Measurements from ENCODE around the gene FAM210A. TPM values are rescaled to one million over a fixed set of nuclear protein-coding genes. Genes with fewer than 3 reads are reported as not detected.

Gene FAM210A
- total and polyA plus RNA-seq, 2 of the 4 experiments (the other 2 are of a cell fraction) = 9.8 to 25.3 TPM

GRCh38 chr18:13645093-13645492 is 81.3 kb downstream of the FAM210A start:
- in situ Hi-C loops (cut with MboI; ENCODE audit: low sequenced_read_pairs) (loop anchor here (25.0 kb wide), 2 partner anchors 633 to 883 kb away; no protein-coding TSS in a partner anchor), intact Hi-C loops (cut with micrococcal nuclease) (no loop called here), dilution Hi-C loops (cut with HindIII; ENCODE audit: low sequenced_read_pairs, unreplicated experiment) (no loop called here)
- H2BK5ac ChIP-seq (ENCODE audit: low read depth, low read length, poor library complexity, severe bottlenecking) = no peak overlapping the region
- H3K27me3 ChIP-seq (ENCODE audit: control insufficient read depth, insufficient read depth, low read length) = peaks cover 30% of the 10 kb centered on the region
- 0 out of 2 replicates have a peak, but pooled peaks cover 2% of the 10 kb centered on the region for H3K9me3 ChIP-seq (ENCODE audit: control insufficient read depth, insufficient read depth, low read length)
- ChIA-PET POLR2A (ENCODE audit: unreplicated experiment) (interaction anchor here (0.5 kb wide), 1 partner anchor 1372 kb away, joined by 3 read pairs; no protein-coding TSS in a partner anchor), CTCF (no interaction called here)
- WGBS, 2 experiments (ENCODE audit: extremely low coverage in 2 of 2, insufficient read length in 1 of 2) = 80% methylated on average over 2 of the region's 16 CpGs; no CpG with 5 or more reads in 1 of the 2 experiments
- no peaks in the 10 kb centered on the region for H3K4me1 ChIP-seq (ENCODE audit: control insufficient read depth, insufficient read depth, low read length)
- no peaks in the 10 kb centered on the region for H3K79me1 ChIP-seq (ENCODE audit: low read depth in 1 of 2, low read length in 2 of 2)
- H3K4me3 ChIP-seq (ENCODE audit: insufficient read depth, low read depth, low read length) = no peak overlapping the region
- H2BK20ac ChIP-seq (ENCODE audit: low read depth, low read length) = no peak overlapping the region
- no peak overlapping the region for H3K4ac ChIP-seq (ENCODE audit: low read depth, low read length)
- H3K56ac ChIP-seq (ENCODE audit: extremely low read depth, insufficient read depth, low read length) = no peak overlapping the region
- no peak overlapping the region for H3K27ac ChIP-seq (ENCODE audit: insufficient read depth, low read length)
- H3K18ac ChIP-seq (ENCODE audit: low read depth, low read length) = no peak overlapping the region
- no peak overlapping the region for H3K9ac ChIP-seq (ENCODE audit: low read depth, low read length)
- no peak for ATAC-seq (ENCODE audit: low read depth)
- TF ChIP-seq MXI1 (IDR thresholded peaks at IDR 0.05; ENCODE audit: borderline replicate concordance, low read depth, low read length) (no peak), SMC3 (IDR thresholded peaks at IDR 0.05; ENCODE audit: low read depth, low read length) (no peak), RFX5 (IDR thresholded peaks at IDR 0.05; ENCODE audit: low read depth, low read length) (no peak), CEBPB (IDR thresholded peaks at IDR 0.05; ENCODE audit: low read depth, low read length) (no peak), NFE2L2 (IDR thresholded peaks at IDR 0.05; ENCODE audit: low read depth, low read length) (no peak), ELK1 (IDR thresholded peaks at IDR 0.05; ENCODE audit: borderline replicate concordance, low read depth, low read length) (no peak), RCOR1 (IDR thresholded peaks at IDR 0.05; ENCODE audit: insufficient replicate concordance, low read length) (no peak), CHD1 (IDR thresholded peaks at IDR 0.05; ENCODE audit: low read depth, low read length) (no peak), MAZ (IDR thresholded peaks at IDR 0.05; ENCODE audit: borderline replicate concordance, low read depth, low read length) (no peak), RAD21 (IDR thresholded peaks at IDR 0.05; ENCODE audit: low read length) (no peak), POLR2A (IDR thresholded peaks at IDR 0.05; ENCODE audit: low read depth, low read length) (no peak), BHLHE40 (IDR thresholded peaks at IDR 0.05; ENCODE audit: low read depth, low read length) (no peak), USF2 (IDR thresholded peaks at IDR 0.05; ENCODE audit: low read depth, low read length) (no peak), FOS (IDR thresholded peaks at IDR 0.05; ENCODE audit: low read depth, low read length) (no peak), MAFK (IDR thresholded peaks at IDR 0.05; ENCODE audit: low read depth, low read length) (no peak)
- TF ChIP-seq, protein P1, sequence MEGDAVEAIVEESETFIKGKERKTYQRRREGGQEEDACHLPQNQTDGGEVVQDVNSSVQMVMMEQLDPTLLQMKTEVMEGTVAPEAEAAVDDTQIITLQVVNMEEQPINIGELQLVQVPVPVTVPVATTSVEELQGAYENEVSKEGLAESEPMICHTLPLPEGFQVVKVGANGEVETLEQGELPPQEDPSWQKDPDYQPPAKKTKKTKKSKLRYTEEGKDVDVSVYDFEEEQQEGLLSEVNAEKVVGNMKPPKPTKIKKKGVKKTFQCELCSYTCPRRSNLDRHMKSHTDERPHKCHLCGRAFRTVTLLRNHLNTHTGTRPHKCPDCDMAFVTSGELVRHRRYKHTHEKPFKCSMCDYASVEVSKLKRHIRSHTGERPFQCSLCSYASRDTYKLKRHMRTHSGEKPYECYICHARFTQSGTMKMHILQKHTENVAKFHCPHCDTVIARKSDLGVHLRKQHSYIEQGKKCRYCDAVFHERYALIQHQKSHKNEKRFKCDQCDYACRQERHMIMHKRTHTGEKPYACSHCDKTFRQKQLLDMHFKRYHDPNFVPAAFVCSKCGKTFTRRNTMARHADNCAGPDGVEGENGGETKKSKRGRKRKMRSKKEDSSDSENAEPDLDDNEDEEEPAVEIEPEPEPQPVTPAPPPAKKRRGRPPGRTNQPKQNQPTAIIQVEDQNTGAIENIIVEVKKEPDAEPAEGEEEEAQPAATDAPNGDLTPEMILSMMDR (conservative IDR thresholded peaks at IDR 0.05; ENCODE audit: low read depth, low read length) = no peak
- no peak overlapping the region for H2BK120ac ChIP-seq (ENCODE audit: low read depth, low read length)
- H2BK15ac ChIP-seq (ENCODE audit: low read depth, low read length) = no peak overlapping the region
- no peaks in the 10 kb centered on the region for H4K20me1 ChIP-seq (ENCODE audit: insufficient read depth, low read length)
- no peak overlapping the region for H3K4me2 ChIP-seq (ENCODE audit: low read depth, low read length)
- no peak overlapping the region for H2AK5ac ChIP-seq (ENCODE audit: low read depth, low read length)
- no peak overlapping the region for H4K8ac ChIP-seq (ENCODE audit: low read depth in 2 of 2, low read length in 2 of 2)
- H4K91ac ChIP-seq (ENCODE audit: insufficient read depth, low read depth, low read length) = no peak overlapping the region
- no peak overlapping the region for H2AFZ ChIP-seq (replicated peaks; ENCODE audit: low read length, poor library complexity)
- no peak overlapping the region for H2AK9ac ChIP-seq (replicated peaks; ENCODE audit: low read depth, low read length, poor library complexity)
- no peak for DNase-seq
- H4K5ac ChIP-seq (ENCODE audit: low read depth, low read length) = no peak overlapping the region
- BruUV-seq (replicated peaks) = no TSS peak
- no peaks in the 10 kb centered on the region for H3K9me1 ChIP-seq (ENCODE audit: insufficient read depth, low read length)
- H3K23ac ChIP-seq (ENCODE audit: low read depth, low read length) = no peak overlapping the region
- H3K14ac ChIP-seq (replicated peaks; ENCODE audit: low read depth, low read length) = no peak overlapping the region
- H3K36me3 ChIP-seq (ENCODE audit: control insufficient read depth, insufficient read depth, low read length) = no peaks in the 10 kb centered on the region

Data from IMR-90 (cell line).